Neural progenitor cell (in vitro differentiated cells): ENCODE data around the gene CCDC3.

Experiments used
- EZH2phosphoT487 ChIP-seq: fragments of 200-600 bp; sonication (generic); IDR thresholded peaks from 2 replicates; pipeline ENCODE4 v1.6.1; 2017; ENCODE audit warnings: antibody characterized with exemption
- TF ChIP-seq, protein P1 (sequence below): fragments of 200-600 bp; sonication (generic); IDR thresholded peaks from 2 replicates; pipeline ENCODE4 v1.5.1; 2017; ENCODE audit warnings: antibody characterized with exemption, mild to moderate bottlenecking

DNA sequence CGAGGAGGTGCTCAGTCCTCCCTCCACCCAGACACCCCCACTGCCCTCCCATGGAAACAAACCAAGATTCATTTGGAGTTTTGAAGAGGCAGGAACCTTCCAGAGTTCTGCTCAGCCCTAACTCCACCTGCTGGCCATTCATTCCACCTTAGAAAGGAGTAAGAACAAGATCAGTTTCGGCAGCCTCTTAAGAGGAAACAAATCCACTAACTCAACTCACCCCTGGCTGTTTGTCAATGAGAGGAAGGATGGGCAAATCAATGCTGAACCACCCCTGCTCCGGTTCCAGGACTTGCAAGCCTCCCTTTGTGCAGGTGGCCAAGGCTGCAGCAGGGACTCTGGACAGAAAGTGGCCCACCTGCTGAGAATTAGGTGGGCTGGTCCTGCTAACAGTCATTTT lies 26.2 kb downstream of the CCDC3 start:
- TF ChIP-seq, protein P1, sequence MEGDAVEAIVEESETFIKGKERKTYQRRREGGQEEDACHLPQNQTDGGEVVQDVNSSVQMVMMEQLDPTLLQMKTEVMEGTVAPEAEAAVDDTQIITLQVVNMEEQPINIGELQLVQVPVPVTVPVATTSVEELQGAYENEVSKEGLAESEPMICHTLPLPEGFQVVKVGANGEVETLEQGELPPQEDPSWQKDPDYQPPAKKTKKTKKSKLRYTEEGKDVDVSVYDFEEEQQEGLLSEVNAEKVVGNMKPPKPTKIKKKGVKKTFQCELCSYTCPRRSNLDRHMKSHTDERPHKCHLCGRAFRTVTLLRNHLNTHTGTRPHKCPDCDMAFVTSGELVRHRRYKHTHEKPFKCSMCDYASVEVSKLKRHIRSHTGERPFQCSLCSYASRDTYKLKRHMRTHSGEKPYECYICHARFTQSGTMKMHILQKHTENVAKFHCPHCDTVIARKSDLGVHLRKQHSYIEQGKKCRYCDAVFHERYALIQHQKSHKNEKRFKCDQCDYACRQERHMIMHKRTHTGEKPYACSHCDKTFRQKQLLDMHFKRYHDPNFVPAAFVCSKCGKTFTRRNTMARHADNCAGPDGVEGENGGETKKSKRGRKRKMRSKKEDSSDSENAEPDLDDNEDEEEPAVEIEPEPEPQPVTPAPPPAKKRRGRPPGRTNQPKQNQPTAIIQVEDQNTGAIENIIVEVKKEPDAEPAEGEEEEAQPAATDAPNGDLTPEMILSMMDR: peak; percentile 23
- no peak for TF ChIP-seq EZH2phosphoT487
